Astrocyte (in vitro differentiated cells and primary cell): ENCODE results near the gene SVEP1. TPM values are rescaled to one million over a fixed set of nuclear protein-coding genes. Genes with fewer than 3 reads are reported as not detected.

ENCODE experiments used
- DNase-seq: peaks from one replicate; pipeline ENCODE4 v3.0.0-alpha.2; 2010; ENCODE audit warnings: low read depth
- FAIRE-seq: peaks from 2 replicates; lab custom pipeline; 2011; peaks lifted over from hg19 to GRCh38; lab: Jason Lieb, UNC
- H2AFZ ChIP-seq: 2 replicates; pipeline ENCODE4 v1.6.0; 2012; ENCODE audit warnings: low read depth, low read length, inconsistent platforms
- H3K27ac ChIP-seq: 2 replicates; pipeline ENCODE4 v1.5.1; 2011; ENCODE audit warnings: low read depth, low read length, inconsistent platforms
- H3K27me3 ChIP-seq: 2 replicates; pipeline ENCODE4 v1.6.0; 2011; ENCODE audit warnings: low read length, inconsistent platforms; ENCODE audit not compliant: insufficient read depth
- H3K36me3 ChIP-seq: 2 replicates; pipeline ENCODE4 v1.5.1; 2011; ENCODE audit warnings: low read length, inconsistent platforms; ENCODE audit not compliant: insufficient read depth
- H3K4me1 ChIP-seq: 2 replicates; pipeline ENCODE4 v1.5.1; 2011; ENCODE audit warnings: low read length, inconsistent platforms; ENCODE audit not compliant: insufficient read depth
- H3K4me2 ChIP-seq: 2 replicates; pipeline ENCODE4 v1.6.0; 2012; ENCODE audit warnings: low read length, inconsistent platforms
- H3K4me3 ChIP-seq: 2 replicates; pipeline ENCODE4 v1.5.1; 2011; ENCODE audit warnings: low read depth, mild to moderate bottlenecking, low read length, inconsistent platforms; ENCODE audit not compliant: insufficient read depth
- H3K79me2 ChIP-seq: 2 replicates; pipeline ENCODE4 v1.6.0; 2012; ENCODE audit warnings: mild to moderate bottlenecking, low read length, inconsistent platforms; ENCODE audit not compliant: insufficient read depth
- H3K9ac ChIP-seq: 2 replicates; pipeline ENCODE4 v1.6.0; 2012; ENCODE audit warnings: mild to moderate bottlenecking, low read length, inconsistent platforms
- H3K9me3 ChIP-seq: 2 replicates; pipeline ENCODE4 v1.5.1; 2012; ENCODE audit warnings: low read depth, mild to moderate bottlenecking, low read length, inconsistent platforms; ENCODE audit not compliant: insufficient read depth
- H4K20me1 ChIP-seq: 2 replicates; pipeline ENCODE4 v1.6.0; 2012; ENCODE audit warnings: low read length, inconsistent platforms; ENCODE audit not compliant: insufficient read depth
- H3K27ac Mint-ChIP-seq: one replicate; pipeline ENCODE4 v1.8.0; 2021; ENCODE audit warnings: mild to moderate bottlenecking, mixed read lengths; ENCODE audit not compliant: unreplicated experiment
- H3K27me3 Mint-ChIP-seq: one replicate; pipeline ENCODE4 v1.8.0; 2021; ENCODE audit warnings: low read depth, mixed read lengths; ENCODE audit not compliant: unreplicated experiment
- H3K36me3 Mint-ChIP-seq: one replicate; pipeline ENCODE4 v1.8.0; 2021; ENCODE audit warnings: low read depth, mixed read lengths; ENCODE audit not compliant: unreplicated experiment
- H3K4me1 Mint-ChIP-seq: one replicate; pipeline ENCODE4 v1.8.0; 2021; ENCODE audit warnings: low read depth, mixed read lengths; ENCODE audit not compliant: unreplicated experiment
- H3K4me3 Mint-ChIP-seq: one replicate; pipeline ENCODE4 v1.8.0; 2021; ENCODE audit warnings: mild to moderate bottlenecking, moderate library complexity, mixed read lengths; ENCODE audit not compliant: unreplicated experiment
- H3K9me3 Mint-ChIP-seq: one replicate; pipeline ENCODE4 v1.8.0; 2021; ENCODE audit warnings: mild to moderate bottlenecking, mixed read lengths; ENCODE audit not compliant: unreplicated experiment
- CTCF ChIP-seq: IDR thresholded peaks from 2 replicates; pipeline ENCODE4 v1.5.1; 2011; ENCODE audit warnings: low read depth, mild to moderate bottlenecking, inconsistent platforms, low read length, moderate library complexity; ENCODE audit not compliant: insufficient read depth
- EZH2 ChIP-seq: IDR thresholded peaks from 2 replicates; pipeline ENCODE4 v1.6.1; 2012; ENCODE audit warnings: mild to moderate bottlenecking, low read length, inconsistent platforms; ENCODE audit not compliant: insufficient read depth
- total RNA-seq: library from RNA; stranded (reverse); gene quantifications from 2 replicates; pipeline ENCODE4 v1.2.1, GENCODE V29; 2021

Gene SVEP1
- total RNA-seq, 1 donor from 2014 or later = 1.1 TPM

- H3K27me3 Mint-ChIP-seq = no peaks in the 10 kb centered on the region
- FAIRE-seq (no peak), DNase-seq (no peak)
- Histone ChIP-seq H3K4me3 (no peak overlapping the region), H3K9ac (no peak overlapping the region), H3K27me3 (no peaks in the 10 kb centered on the region), H3K4me1 (no peaks in the 10 kb centered on the region), H3K4me2 (no peak overlapping the region), H3K9me3 (no peaks in the 10 kb centered on the region), H3K36me3 (no peaks in the 10 kb centered on the region), H2AFZ (no peak overlapping the region), H4K20me1 (no peaks in the 10 kb centered on the region), H3K79me2 (no peaks in the 10 kb centered on the region), H3K27ac (no peak overlapping the region)
- no peak for TF ChIP-seq EZH2
- TF ChIP-seq CTCF = no peak
- no peak overlapping the region for H3K27ac Mint-ChIP-seq
- H3K4me1 Mint-ChIP-seq = no peaks in the 10 kb centered on the region
- no peaks in the 10 kb centered on the region for H3K9me3 Mint-ChIP-seq
- H3K36me3 Mint-ChIP-seq = no peaks in the 10 kb centered on the region
- H3K4me3 Mint-ChIP-seq = no peak overlapping the region
These were observed 150.1 kb downstream of the SVEP1 start for GRCh38 chr9:110429453-110429852.

GRCh38 chr9:110427497-110428104 is 151.9 kb downstream of the SVEP1 start:
- no peaks in the 10 kb centered on the region for H3K9me3 Mint-ChIP-seq
- H3K9ac ChIP-seq = no peak overlapping the region
- H3K36me3 ChIP-seq = no peaks in the 10 kb centered on the region

More at GRCh38 chr9:110427497-110428104, 151.9 kb downstream of the SVEP1 start:
- Histone ChIP-seq H3K79me2 (no peaks in the 10 kb centered on the region), H3K27ac (no peak overlapping the region), H3K4me1 (no peaks in the 10 kb centered on the region), H4K20me1 (no peaks in the 10 kb centered on the region), H3K9me3 (no peaks in the 10 kb centered on the region), H3K27me3 (no peaks in the 10 kb centered on the region), H3K4me3 (no peak overlapping the region), H2AFZ (no peak overlapping the region), H3K4me2 (no peak overlapping the region)
- Mint-ChIP-seq H3K4me3 (no peak overlapping the region), H3K27me3 (no peaks in the 10 kb centered on the region), H3K4me1 (no peaks in the 10 kb centered on the region), H3K27ac (no peak overlapping the region), H3K36me3 (no peaks in the 10 kb centered on the region)
- TF ChIP-seq EZH2 (no peak), CTCF (peak; percentile 69)
- no peak for FAIRE-seq
- peak; percentile 20 for DNase-seq
